Effector memory CD8-positive, alpha-beta T cell (primary cell): Measurements from ENCODE around the gene TMEM14A.
"Not testable (repeated sequence)": the region's sequence is repeated elsewhere in the genome, so short reads cannot be mapped to it uniquely, and the experiment has no call there.

ENCODE experiments used
- ATAC-seq: fragments of 150-1000 bp; cut with Tn5 transposase; replicated peaks from 2 replicates; pipeline ENCODE4 v1.10.0; 2021; ENCODE audit warnings: mild to moderate bottlenecking, moderate library complexity
- DNase-seq, 3 experiments: peaks; one replicate each; pipeline ENCODE4 v3.0.0; 2021
- H3K27ac Mint-ChIP-seq, 2 donors: one replicate each; pipeline ENCODE4 v1.8.0; 2022; ENCODE audit warnings: mild to moderate bottlenecking in 2 of 2, mixed read lengths in 2 of 2, moderate library complexity in 2 of 2
- H3K27me3 Mint-ChIP-seq, 2 donors: one replicate each; pipeline ENCODE4 v1.8.0; 2022; ENCODE audit warnings: mixed read lengths in 2 of 2
- H3K36me3 Mint-ChIP-seq: one replicate; pipeline ENCODE4 v1.8.0; 2022; ENCODE audit warnings: mild to moderate bottlenecking, moderate library complexity, mixed read lengths; ENCODE audit not compliant: insufficient read depth
- H3K4me1 Mint-ChIP-seq, 2 donors: one replicate each; pipeline ENCODE4 v1.8.0; 2022; ENCODE audit warnings: low read depth in 2 of 2, mixed read lengths in 2 of 2
- H3K4me3 Mint-ChIP-seq, 2 donors: one replicate each; pipeline ENCODE4 v1.8.0; 2022; ENCODE audit warnings: mild to moderate bottlenecking in 2 of 2, mixed read lengths in 2 of 2, moderate library complexity in 2 of 2
- H3K9me3 Mint-ChIP-seq, 2 donors: one replicate each; pipeline ENCODE4 v1.8.0; 2022; ENCODE audit warnings: mixed read lengths in 2 of 2

The TMEM14A gene

DNA sequence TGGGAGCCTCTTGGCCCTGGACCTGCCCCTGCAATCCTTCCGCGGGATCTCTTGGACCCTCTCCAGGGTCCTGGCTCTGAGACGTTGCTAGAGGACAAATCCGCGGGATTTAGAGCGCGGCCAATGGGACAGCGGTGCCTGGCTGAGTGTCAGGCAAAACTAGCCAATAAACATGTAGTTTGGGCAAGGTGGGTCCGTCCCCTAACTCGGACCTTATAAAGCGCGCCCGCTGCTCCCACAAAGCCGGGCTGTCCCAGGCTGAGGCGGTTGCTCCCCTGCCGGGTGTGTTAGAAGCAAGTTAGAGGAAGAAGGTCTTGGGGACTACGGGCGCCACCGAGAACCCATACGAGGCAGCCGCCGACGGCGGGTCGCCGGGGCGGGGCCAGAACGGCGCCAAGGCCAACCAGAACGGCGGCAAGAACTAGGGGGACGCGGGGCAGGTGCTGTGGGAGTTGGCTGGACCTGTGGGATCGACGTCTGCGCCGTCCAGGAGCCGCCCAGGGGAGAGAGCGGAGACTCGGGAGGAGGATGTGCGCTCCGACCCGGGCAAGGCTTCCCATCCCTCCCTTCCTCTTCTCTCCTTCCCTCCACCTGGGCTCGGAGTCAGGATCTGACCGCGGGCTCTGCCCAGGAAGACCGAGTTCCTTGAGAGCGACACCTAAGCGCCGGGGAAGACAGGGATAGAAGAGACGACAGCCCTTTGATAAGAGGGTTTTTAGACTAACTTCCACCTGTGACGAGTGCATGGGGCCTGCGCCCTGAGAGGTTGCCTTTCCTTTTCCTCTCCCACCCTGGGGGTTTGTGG is 6.5 kb upstream of the TMEM14A start:
- no peak overlapping the region for H3K4me3 Mint-ChIP-seq
- H3K9me3 Mint-ChIP-seq: no peaks in the 10 kb centered on the region
- DNase-seq (peak; percentile 12 to 25 (median 19)), ATAC-seq (peak; percentile 70)
- H3K4me1 Mint-ChIP-seq: no peaks in the 10 kb centered on the region
- H3K27ac Mint-ChIP-seq: no peak overlapping the region
- no peaks in the 10 kb centered on the region for H3K27me3 Mint-ChIP-seq
- no peaks in the 10 kb centered on the region for H3K36me3 Mint-ChIP-seq

- H3K27me3 Mint-ChIP-seq: no peaks in the 10 kb centered on the region
- H3K9me3 Mint-ChIP-seq: no peaks in the 10 kb centered on the region
- no peak for DNase-seq
- H3K4me3 Mint-ChIP-seq: no peak overlapping the region
- H3K36me3 Mint-ChIP-seq: no peaks in the 10 kb centered on the region
- no peak overlapping the region for H3K27ac Mint-ChIP-seq
- peaks cover 0 to 2% of the 10 kb centered on the region in 2 donors for H3K4me1 Mint-ChIP-seq
- no peak for ATAC-seq
These were observed 5.8 kb upstream of the TMEM14A start for GRCh38 chr6:52664991-52665686.

GRCh38 chr6:52666071-52666470 is 4.8 kb upstream of the TMEM14A start:
- DNase-seq: no peak
- Mint-ChIP-seq H3K9me3 (no peaks in the 10 kb centered on the region), H3K27me3 (no peaks in the 10 kb centered on the region), H3K36me3 (peaks cover 5% of the 10 kb centered on the region), H3K27ac (no peak overlapping the region), H3K4me1 (peaks cover 5 to 8% of the 10 kb centered on the region in 2 donors), H3K4me3 (no peak overlapping the region)
- no peak for ATAC-seq

- no peak overlapping the region for H3K27ac Mint-ChIP-seq
- DNase-seq: no peak
- ATAC-seq: no peak
- no peaks in the 10 kb centered on the region for H3K9me3 Mint-ChIP-seq
- H3K36me3 Mint-ChIP-seq: peaks cover 5% of the 10 kb centered on the region
- no peaks in the 10 kb centered on the region for H3K27me3 Mint-ChIP-seq
- H3K4me1 Mint-ChIP-seq: peaks cover 10 to 11% of the 10 kb centered on the region in 2 donors
- H3K4me3 Mint-ChIP-seq: no peak overlapping the region
These were observed 4.4 kb upstream of the TMEM14A start for GRCh38 chr6:52666523-52666922.

GRCh38 chr6:52667572-52667971 is 3.3 kb upstream of the TMEM14A start:
- H3K9me3 Mint-ChIP-seq: no peaks in the 10 kb centered on the region
- peaks cover 5% of the 10 kb centered on the region for H3K36me3 Mint-ChIP-seq
- ATAC-seq (no peak), DNase-seq (no peak)
- H3K4me3 Mint-ChIP-seq: no peak overlapping the region
- H3K27me3 Mint-ChIP-seq: no peaks in the 10 kb centered on the region
- H3K4me1 Mint-ChIP-seq: peaks cover 17 to 20% of the 10 kb centered on the region in 2 donors
- H3K27ac Mint-ChIP-seq: no peak overlapping the region

GRCh38 chr6:52671676-52672075 is 763 bp downstream of the TMEM14A start:
- Mint-ChIP-seq H3K27ac (peak overlapping the region; percentile 72 to 89), H3K4me1 (peaks cover 21 to 25% of the 10 kb centered on the region in 2 donors)

GRCh38 chr6:52672412-52673025 is 1.6 kb downstream of the TMEM14A start:
- Mint-ChIP-seq H3K4me3 (peak overlapping the region in 1 of 2 donors; percentile 7), H3K4me1 (peaks cover 21 to 25% of the 10 kb centered on the region in 2 donors), H3K36me3 (peaks cover 9% of the 10 kb centered on the region), H3K9me3 (no peaks in the 10 kb centered on the region), H3K27ac (peak overlapping the region in 1 of 2 donors; percentile 4), H3K27me3 (no peaks in the 10 kb centered on the region)
- ATAC-seq (no peak), DNase-seq (no peak)

More at GRCh38 chr6:52671676-52672075, 763 bp downstream of the TMEM14A start:
- Mint-ChIP-seq H3K27me3 (no peaks in the 10 kb centered on the region), H3K9me3 (no peaks in the 10 kb centered on the region), H3K36me3 (peaks cover 7% of the 10 kb centered on the region), H3K4me3 (peak overlapping the region; percentile 87)
- no peak for DNase-seq
- no peak for ATAC-seq

DNA sequence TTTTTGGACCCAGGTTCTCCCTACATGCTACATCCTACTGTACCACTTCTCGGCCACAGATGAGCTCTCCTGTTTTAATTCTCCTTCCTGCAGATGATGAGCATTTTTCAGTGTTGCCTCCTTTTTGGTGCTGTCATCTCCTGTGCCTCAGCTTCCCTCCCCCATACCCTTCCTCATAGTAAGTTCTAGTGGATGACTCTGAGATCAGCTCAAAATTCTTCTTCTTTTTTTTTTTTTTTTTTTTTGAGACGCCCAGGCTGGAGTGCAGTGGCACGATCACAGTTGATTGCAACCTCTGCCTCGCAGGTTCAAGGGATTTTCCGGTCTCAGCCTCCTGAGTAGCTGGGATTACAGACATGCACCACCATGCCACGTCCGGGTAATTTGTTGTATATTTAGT is 3.8 kb downstream of the TMEM14A start:
- no peak overlapping the region for H3K27ac Mint-ChIP-seq
- no peaks in the 10 kb centered on the region for H3K27me3 Mint-ChIP-seq
- H3K4me1 Mint-ChIP-seq: peaks cover 21 to 25% of the 10 kb centered on the region in 2 donors
- H3K9me3 Mint-ChIP-seq: no peaks in the 10 kb centered on the region
- H3K36me3 Mint-ChIP-seq: peaks cover 9% of the 10 kb centered on the region
- DNase-seq: no peak
- H3K4me3 Mint-ChIP-seq: no peak overlapping the region
- ATAC-seq: no peak

DNA sequence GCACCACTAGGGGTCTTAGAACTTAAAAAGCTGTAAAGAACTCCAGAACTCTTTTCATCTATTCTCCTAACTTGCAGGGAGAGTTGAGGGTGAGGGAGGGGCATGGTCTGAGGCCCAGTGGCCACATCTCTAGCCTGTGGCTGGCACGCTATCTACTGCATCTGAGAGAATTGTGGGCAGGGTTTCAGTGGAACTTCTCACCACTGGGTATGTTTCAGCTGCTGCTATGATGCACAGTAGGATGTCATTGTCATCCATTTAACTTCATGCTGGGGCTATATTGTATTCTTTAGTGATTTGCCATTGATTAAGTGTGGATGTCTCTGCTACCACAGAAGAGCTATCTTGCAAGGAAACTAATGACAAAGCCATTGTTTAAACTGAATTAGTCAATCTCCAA is 4.5 kb downstream of the TMEM14A start:
- DNase-seq (no peak), ATAC-seq (no peak)
- Mint-ChIP-seq H3K4me1 (peaks cover 19 to 27% of the 10 kb centered on the region in 2 donors), H3K9me3 (no peaks in the 10 kb centered on the region), H3K27me3 (no peaks in the 10 kb centered on the region), H3K36me3 (peaks cover 9% of the 10 kb centered on the region), H3K27ac (peak overlapping the region in 1 of 2 donors; percentile 39), H3K4me3 (no peak overlapping the region)

- H3K4me3 Mint-ChIP-seq, ATAC-seq: not testable (repeated sequence)
- H3K4me1 Mint-ChIP-seq: peaks cover 10 to 20% of the 10 kb centered on the region in 2 donors
These were observed 5.7 kb downstream of the TMEM14A start for GRCh38 chr6:52676631-52677030.

GRCh38 chr6:52681416-52681815 is 10.5 kb downstream of the TMEM14A start:
- H3K36me3 Mint-ChIP-seq: peaks cover 17% of the 10 kb centered on the region
- DNase-seq (no peak), ATAC-seq (no peak)
- no peaks in the 10 kb centered on the region for H3K9me3 Mint-ChIP-seq
- H3K27me3 Mint-ChIP-seq: no peaks in the 10 kb centered on the region
- H3K27ac Mint-ChIP-seq: no peak overlapping the region
- H3K4me3 Mint-ChIP-seq: no peak overlapping the region
- H3K4me1 Mint-ChIP-seq: peaks cover 3 to 6% of the 10 kb centered on the region in 2 donors

More at GRCh38 chr6:52676631-52677030, 5.7 kb downstream of the TMEM14A start:
- not testable (repeated sequence) for H3K27ac Mint-ChIP-seq, H3K27me3 Mint-ChIP-seq, DNase-seq, H3K36me3 Mint-ChIP-seq, H3K9me3 Mint-ChIP-seq

GRCh38 chr6:52686878-52687699 is 16.2 kb downstream of the TMEM14A start:
- peaks cover 15% of the 10 kb centered on the region for H3K36me3 Mint-ChIP-seq
- no peaks in the 10 kb centered on the region for H3K9me3 Mint-ChIP-seq
- H3K27me3 Mint-ChIP-seq: no peaks in the 10 kb centered on the region
- no peak for ATAC-seq
- peaks cover 0 to 3% of the 10 kb centered on the region in 2 donors for H3K4me1 Mint-ChIP-seq
- H3K27ac Mint-ChIP-seq: no peak overlapping the region
- no peak for DNase-seq
- no peak overlapping the region for H3K4me3 Mint-ChIP-seq

DNA sequence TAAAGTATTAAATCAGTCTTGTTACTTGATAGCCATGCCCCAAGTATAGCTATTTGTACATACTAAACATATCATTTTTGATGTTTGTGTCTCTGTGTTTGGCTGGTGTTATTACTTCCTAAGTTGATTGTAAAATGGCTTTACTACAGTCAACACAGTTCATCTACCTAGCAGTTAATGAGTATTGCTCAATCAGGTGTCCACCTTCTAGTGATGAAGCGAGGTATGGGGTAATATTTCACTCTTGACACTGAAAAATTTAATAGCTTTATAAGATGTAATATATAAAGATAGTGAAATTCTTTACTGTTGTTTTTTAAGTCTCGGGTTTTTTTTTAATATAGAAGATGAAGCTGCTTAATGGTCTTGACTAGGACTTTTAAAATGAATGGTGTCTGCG is 18.9 kb downstream of the TMEM14A start:
- ATAC-seq (no peak), DNase-seq (no peak)
- Mint-ChIP-seq H3K27me3 (no peaks in the 10 kb centered on the region), H3K27ac (no peak overlapping the region), H3K36me3 (no peaks in the 10 kb centered on the region), H3K9me3 (no peaks in the 10 kb centered on the region), H3K4me1 (peaks cover 0 to 2% of the 10 kb centered on the region in 2 donors), H3K4me3 (no peak overlapping the region)
